Measurements from ENCODE around the gene PLP2. TPM values are rescaled to one million over a fixed set of nuclear protein-coding genes. Genes with fewer than 3 reads are reported as not detected.
A peak's percentile ranks its signal among the peaks of the same experiment; 100 is the strongest.

PLP2 gene
- total and polyA plus RNA-seq, 2 of the 13 experiments (the other 11 are each of a cell fraction or from before 2014, with no cell fraction given), result 0.40 to 3.6 TPM

DNA sequence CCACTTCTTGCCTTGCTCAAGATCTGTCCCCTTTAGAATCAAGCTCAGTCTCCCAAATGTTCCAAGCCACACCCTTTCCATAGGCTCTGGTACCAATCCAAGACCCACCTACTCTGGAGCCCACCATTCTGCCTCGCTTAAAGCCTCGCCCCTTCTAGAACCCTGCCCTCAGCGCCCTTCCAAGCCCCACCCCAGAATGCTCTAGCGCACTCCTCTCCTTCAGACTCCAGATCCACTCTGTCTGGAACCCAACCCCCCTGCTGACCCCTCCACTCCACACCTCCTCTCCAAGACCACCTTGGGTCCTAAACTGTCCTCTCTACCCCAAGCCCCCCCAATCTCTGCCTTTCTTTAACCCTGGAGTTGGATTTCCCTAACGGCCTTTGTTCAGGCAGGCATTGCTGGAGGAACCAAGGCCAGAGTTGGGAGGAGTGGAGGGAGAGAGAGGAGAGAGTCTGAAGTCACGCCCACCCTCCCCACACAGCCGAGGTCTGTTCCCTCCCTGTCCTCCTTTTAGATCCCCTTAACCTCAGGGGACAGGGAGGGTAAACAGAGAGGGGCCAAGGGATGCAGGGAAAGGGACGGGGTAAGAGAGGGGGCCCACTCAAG lies 16.9 kb downstream of the PLP2 start:
- Histone ChIP-seq H2AFZ (ENCODE audit: low read length) (no peak overlapping the region), H3K4me1 (ENCODE audit: insufficient read depth, low read length) (peaks cover 48% of the 10 kb centered on the region)
- POLR2A ChIA-PET, result no interaction called here

DNA sequence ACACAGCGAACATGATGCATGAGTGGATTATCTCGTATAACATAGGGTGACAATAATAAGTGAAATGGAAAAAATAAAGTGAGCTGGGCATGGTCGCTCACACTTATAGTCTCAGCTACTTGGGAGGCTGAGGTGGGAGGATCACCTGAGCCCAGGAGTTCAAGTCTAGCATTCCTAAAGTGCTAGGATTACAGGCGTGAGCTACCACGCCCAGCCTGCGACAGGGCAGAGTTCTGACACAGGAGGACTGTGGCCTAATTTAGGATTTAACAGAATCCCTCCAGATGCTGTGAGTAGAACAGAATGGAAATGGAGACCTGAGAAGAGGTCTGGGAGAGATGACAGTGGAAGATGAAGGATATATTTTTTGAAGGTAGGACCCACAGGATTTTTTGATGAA lies 17.9 kb downstream of the PLP2 start:
- intact Hi-C loops (cut with micrococcal nuclease; ENCODE audit: unreplicated experiment) (loop anchor here (5.0 kb wide), 2 partner anchors 78 to 452 kb away; partner anchors contain the start of gene PPP1R3F), in situ Hi-C loops (cut with HindIII; ENCODE audit: extremely low pct_ligation_motif_present, low pct_unique_long_range_greater_than_20kb) (loop anchor here (5.0 kb wide), 1 partner anchor 67 kb away; the partner anchor contains the start of gene GPKOW)
- Histone ChIP-seq H3K27ac (ENCODE audit: extremely low read length, insufficient read depth, low read length) (no peak overlapping the region), H4K20me1 (ENCODE audit: insufficient read depth, low read length) (no peaks in the 10 kb centered on the region), H3K4me1 (ENCODE audit: insufficient read depth, low read length) (peaks cover 54% of the 10 kb centered on the region), H3K4me2 (ENCODE audit: low read depth, low read length) (peak overlapping the region; percentile 58), H3K27me3 (ENCODE audit: control insufficient read depth in 1 of 2, insufficient read depth in 2 of 2, low read length in 2 of 2) (no peaks in the 10 kb centered on the region), H3K79me2 (ENCODE audit: insufficient read depth, low read length) (no peaks in the 10 kb centered on the region), H2AFZ (ENCODE audit: low read length) (no peak overlapping the region), H3K4me3 (replicated peaks in 1 of 3; ENCODE audit: insufficient read depth in 1 of 3, low read depth in 2 of 3, low read length in 3 of 3) (0 out of 6 replicates have a peak overlapping the region, but pooled peaks of 1 of the 3 experiments have one; percentile 49), H3K9ac (ENCODE audit: insufficient read depth, low read depth, low read length) (0 out of 2 replicates have a peak overlapping the region, but pooled peaks have one; percentile 8), H3K9me3 (ENCODE audit: low read length) (no peaks in the 10 kb centered on the region), H3K36me3 (replicated peaks in 1 of 2; ENCODE audit: control insufficient read depth in 1 of 2, insufficient read depth in 2 of 2, low read length in 2 of 2) (no peaks in the 10 kb centered on the region)
- FAIRE-seq, result peak; percentile 36
- no TSS peak for BruUV-seq (replicated peaks)
- 53% methylated on average over 6 of the region's 6 CpGs for WGBS (ENCODE audit: low lambda C conversion rate)
- ChIA-PET POLR2A (interaction anchor here (1.0 kb wide), 1 partner anchor 21 kb away, joined by 3 read pairs; no protein-coding TSS in a partner anchor), CTCF (ENCODE audit: low intra/inter-chr PET ratio, low total read pairs) (no interaction called here)
- DNase-seq (ENCODE audit: low spot score), result no peak
- ATAC-seq, result no peak
- TF ChIP-seq ZNF431 (CRISPR knock-in tag; IDR thresholded peaks at IDR 0.05; ENCODE audit: borderline replicate concordance, low read depth) (no peak), MEIS2 (CRISPR knock-in tag; IDR thresholded peaks at IDR 0.05) (no peak), PLRG1 (conservative IDR thresholded peaks at IDR 0.05) (no peak), ZNF383 (CRISPR knock-in tag; IDR thresholded peaks at IDR 0.05; ENCODE audit: borderline replicate concordance) (no peak), ZNF670 (CRISPR knock-in tag; IDR thresholded peaks at IDR 0.05; ENCODE audit: borderline replicate concordance) (no peak), HNF4A (CRISPR knock-in tag; IDR thresholded peaks at IDR 0.05) (no peak), HHEX (CRISPR knock-in tag; IDR thresholded peaks at IDR 0.05) (no peak), ZNF605 (CRISPR knock-in tag; IDR thresholded peaks at IDR 0.05) (no peak), ZNF10 (CRISPR knock-in tag; IDR thresholded peaks at IDR 0.05; ENCODE audit: borderline replicate concordance, low read depth) (no peak), SALL1 (CRISPR knock-in tag; IDR thresholded peaks at IDR 0.05) (no peak), PITX1 (CRISPR knock-in tag; IDR thresholded peaks at IDR 0.05) (no peak)
- TF ChIP-seq, protein P1, sequence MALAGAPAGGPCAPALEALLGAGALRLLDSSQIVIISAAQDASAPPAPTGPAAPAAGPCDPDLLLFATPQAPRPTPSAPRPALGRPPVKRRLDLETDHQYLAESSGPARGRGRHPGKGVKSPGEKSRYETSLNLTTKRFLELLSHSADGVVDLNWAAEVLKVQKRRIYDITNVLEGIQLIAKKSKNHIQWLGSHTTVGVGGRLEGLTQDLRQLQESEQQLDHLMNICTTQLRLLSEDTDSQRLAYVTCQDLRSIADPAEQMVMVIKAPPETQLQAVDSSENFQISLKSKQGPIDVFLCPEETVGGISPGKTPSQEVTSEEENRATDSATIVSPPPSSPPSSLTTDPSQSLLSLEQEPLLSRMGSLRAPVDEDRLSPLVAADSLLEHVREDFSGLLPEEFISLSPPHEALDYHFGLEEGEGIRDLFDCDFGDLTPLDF (CRISPR knock-in tag; IDR thresholded peaks at IDR 0.05), result no peak
- TF ChIP-seq, protein P2, sequence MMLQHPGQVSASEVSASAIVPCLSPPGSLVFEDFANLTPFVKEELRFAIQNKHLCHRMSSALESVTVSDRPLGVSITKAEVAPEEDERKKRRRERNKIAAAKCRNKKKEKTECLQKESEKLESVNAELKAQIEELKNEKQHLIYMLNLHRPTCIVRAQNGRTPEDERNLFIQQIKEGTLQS (CRISPR knock-in tag; IDR thresholded peaks at IDR 0.05), result no peak
- TF ChIP-seq, protein P3, sequence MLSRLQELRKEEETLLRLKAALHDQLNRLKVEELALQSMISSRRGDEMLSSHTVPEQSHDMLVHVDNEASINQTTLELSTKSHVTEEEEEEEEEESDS (CRISPR knock-in tag; IDR thresholded peaks at IDR 0.05; ENCODE audit: borderline replicate concordance), result no peak

More for the DNA sequence above, 16.9 kb downstream of the PLP2 start:
- Histone ChIP-seq H3K9me3 (ENCODE audit: low read length) (no peaks in the 10 kb centered on the region), H3K79me2 (ENCODE audit: insufficient read depth, low read length) (no peaks in the 10 kb centered on the region), H3K27ac (ENCODE audit: extremely low read length, insufficient read depth, low read length) (no peak overlapping the region), H3K36me3 (replicated peaks in 1 of 2; ENCODE audit: control insufficient read depth in 1 of 2, insufficient read depth in 2 of 2, low read length in 2 of 2) (no peaks in the 10 kb centered on the region; a peak in 1 of 5 replicates), H3K27me3 (ENCODE audit: control insufficient read depth in 1 of 2, insufficient read depth in 2 of 2, low read length in 2 of 2) (no peaks in the 10 kb centered on the region), H3K4me3 (replicated peaks in 1 of 3; ENCODE audit: insufficient read depth in 1 of 3, low read depth in 2 of 3, low read length in 3 of 3) (no peak overlapping the region), H4K20me1 (ENCODE audit: insufficient read depth, low read length) (no peaks in the 10 kb centered on the region), H3K9ac (ENCODE audit: insufficient read depth, low read depth, low read length) (no peak overlapping the region), H3K4me2 (ENCODE audit: low read depth, low read length) (peak overlapping the region; percentile 27; the same call in 1 of the 2 replicates)
- ATAC-seq, result no peak
- no TSS peak for BruUV-seq (replicated peaks)
- WGBS (ENCODE audit: low lambda C conversion rate), result 61% methylated on average over 7 of the region's 8 CpGs
- FAIRE-seq, result peak; percentile 4
- TF ChIP-seq STAG1 (CRISPR knock-in tag; IDR thresholded peaks at IDR 0.05), result no peak
- TF ChIP-seq, protein P4, sequence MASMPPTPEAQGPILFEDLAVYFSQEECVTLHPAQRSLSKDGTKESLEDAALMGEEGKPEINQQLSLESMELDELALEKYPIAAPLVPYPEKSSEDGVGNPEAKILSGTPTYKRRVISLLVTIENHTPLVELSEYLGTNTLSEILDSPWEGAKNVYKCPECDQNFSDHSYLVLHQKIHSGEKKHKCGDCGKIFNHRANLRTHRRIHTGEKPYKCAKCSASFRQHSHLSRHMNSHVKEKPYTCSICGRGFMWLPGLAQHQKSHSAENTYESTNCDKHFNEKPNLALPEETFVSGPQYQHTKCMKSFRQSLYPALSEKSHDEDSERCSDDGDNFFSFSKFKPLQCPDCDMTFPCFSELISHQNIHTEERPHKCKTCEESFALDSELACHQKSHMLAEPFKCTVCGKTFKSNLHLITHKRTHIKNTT (CRISPR knock-in tag; IDR thresholded peaks at IDR 0.05), result no peak
- intact Hi-C loops (cut with micrococcal nuclease; ENCODE audit: unreplicated experiment) (loop anchor here (5.0 kb wide), 1 partner anchor 451 kb away; no protein-coding TSS in a partner anchor), in situ Hi-C loops (cut with HindIII; ENCODE audit: extremely low pct_ligation_motif_present, low pct_unique_long_range_greater_than_20kb) (loop anchor here (5.0 kb wide), 1 partner anchor 66 kb away; the partner anchor contains the start of gene GPKOW)
- no peak for DNase-seq (ENCODE audit: low spot score)
- CTCF ChIA-PET (ENCODE audit: low intra/inter-chr PET ratio, low total read pairs), result no interaction called here
